ENCODE measurements around the gene ZNF438. TPM values are rescaled to one million over a fixed set of nuclear protein-coding genes. Genes with fewer than 3 reads are reported as not detected.

ZNF438 gene
- total RNA-seq, 1 donor: 4.7 TPM

- no peak overlapping the region for H3K4me3 ChIP-seq (ENCODE audit: low read depth, low read length)
- DNase-seq (ENCODE audit: low read depth): no peak
- no peak for TF ChIP-seq CTCF (IDR thresholded peaks at IDR 0.05; ENCODE audit: insufficient read depth, low read depth, low read length)
Measured at GRCh38 chr10:30822693-30823465, 208.8 kb downstream of the ZNF438 start.

GRCh38 chr10:30821994-30822692, 209.5 kb downstream of the ZNF438 start:
- no peak for DNase-seq (ENCODE audit: low read depth)
- no peak overlapping the region for H3K4me3 ChIP-seq (ENCODE audit: low read depth, low read length)
- TF ChIP-seq CTCF (IDR thresholded peaks at IDR 0.05; ENCODE audit: insufficient read depth, low read depth, low read length): no peak

DNA sequence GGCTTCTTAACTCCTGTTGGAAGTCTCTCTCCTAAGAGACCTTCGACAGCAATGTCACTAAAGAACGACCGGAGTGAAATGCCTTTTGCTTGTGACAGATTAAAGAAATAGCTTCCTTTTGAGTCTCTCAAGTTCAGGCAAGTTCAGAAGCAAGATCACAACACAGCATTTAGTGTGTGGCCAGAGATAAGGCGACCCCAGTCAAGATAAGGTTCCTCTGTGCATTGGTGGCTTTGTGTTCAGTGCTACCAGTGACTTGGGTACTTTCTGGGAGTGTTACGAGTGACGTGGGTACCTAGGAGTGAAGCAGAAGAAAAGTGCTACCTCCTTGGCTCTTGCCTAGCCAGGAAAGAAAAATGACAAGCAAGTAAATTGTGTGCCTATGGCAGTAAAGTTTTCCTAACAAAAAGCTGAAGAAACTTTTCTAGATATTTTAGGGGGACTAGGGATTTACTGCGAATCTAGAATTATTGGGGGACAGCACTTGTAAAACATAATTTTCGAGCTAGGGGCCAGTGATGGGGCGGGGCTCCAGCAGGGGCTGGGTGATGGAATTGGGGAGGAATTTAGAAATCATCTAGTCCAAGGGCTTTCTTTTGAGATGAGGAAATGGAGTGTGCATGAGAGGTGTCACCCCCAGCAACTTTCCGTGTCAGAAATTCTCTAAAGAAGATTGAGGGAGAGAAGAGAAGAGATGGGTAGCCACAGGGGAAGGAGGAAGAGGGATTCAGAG, 210.2 kb downstream of the ZNF438 start:
- DNase-seq (ENCODE audit: low read depth): no peak
- TF ChIP-seq CTCF (IDR thresholded peaks at IDR 0.05; ENCODE audit: insufficient read depth, low read depth, low read length): no peak
- H3K4me3 ChIP-seq (ENCODE audit: low read depth, low read length): no peak overlapping the region

- no peak for TF ChIP-seq CTCF (IDR thresholded peaks at IDR 0.05; ENCODE audit: insufficient read depth, low read depth, low read length)
- no peak overlapping the region for H3K4me3 ChIP-seq (ENCODE audit: low read depth, low read length)
- DNase-seq (ENCODE audit: low read depth): peak; percentile 83
Measured at GRCh38 chr10:30820261-30820991, 211.2 kb downstream of the ZNF438 start.

GRCh38 chr10:30819341-30820181, 212.1 kb downstream of the ZNF438 start:
- H3K4me3 ChIP-seq (ENCODE audit: low read depth, low read length): peak overlapping the region; percentile 47
- TF ChIP-seq CTCF (IDR thresholded peaks at IDR 0.05; ENCODE audit: insufficient read depth, low read depth, low read length): no peak
- DNase-seq (ENCODE audit: low read depth): peak; percentile 88
